ENCODE data around the gene CARD14.

CARD14 gene

DNA sequence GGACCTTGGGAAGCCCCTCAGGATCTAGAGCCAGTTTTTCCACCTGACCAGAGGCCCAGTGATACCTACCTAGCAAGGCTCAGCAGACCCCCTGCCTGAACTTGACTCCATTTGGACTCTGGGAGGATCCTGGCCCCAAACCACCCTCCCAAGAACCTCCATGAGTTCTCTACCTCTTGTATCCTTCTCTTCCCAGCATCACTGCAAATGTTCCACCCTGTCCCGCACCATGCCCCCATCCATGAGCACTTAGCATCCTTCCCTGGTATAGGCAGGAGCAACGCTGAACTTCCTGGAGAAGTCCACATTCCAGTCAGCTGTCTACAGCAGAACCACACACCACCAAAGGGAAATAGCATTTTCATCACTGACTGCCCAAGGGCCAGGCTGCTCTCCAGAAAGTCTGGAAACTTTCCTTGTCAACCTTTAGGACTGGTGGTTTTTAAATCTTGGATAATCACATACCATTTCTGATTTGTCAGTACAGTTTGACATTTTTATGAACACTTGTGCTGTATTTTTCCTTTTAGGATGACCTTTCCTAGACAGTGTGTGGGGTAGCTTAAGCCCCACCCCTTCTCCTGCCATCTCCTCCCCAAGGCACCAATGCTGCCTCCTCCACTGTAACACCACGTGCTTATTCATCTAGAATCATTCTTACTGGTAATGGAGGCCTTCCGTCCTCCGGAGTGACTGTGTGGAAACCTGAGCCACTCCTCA lies 36.8 kb upstream of the CARD14 start:
- Histone ChIP-seq H3K9me2 (replicated peaks; ENCODE audit: low read depth, low read length) (no peaks in the 10 kb centered on the region), H2AFZ (ENCODE audit: low read length) (no peak overlapping the region), H3K4me1 (ENCODE audit: insufficient read depth, low read length, poor library complexity, severe bottlenecking) (no peaks in the 10 kb centered on the region), H3K9ac (ENCODE audit: low read depth, low read length, poor library complexity, severe bottlenecking) (no peak overlapping the region), H3K4me2 (ENCODE audit: low read depth, low read length, poor library complexity, severe bottlenecking) (no peak overlapping the region), H3K9me3 (ENCODE audit: insufficient read depth, low read depth, low read length) (no peaks in the 10 kb centered on the region), H3K27me3 (ENCODE audit: insufficient read depth, low read length, poor library complexity, severe bottlenecking) (no peaks in the 10 kb centered on the region), H3K36me3 (ENCODE audit: insufficient read depth, low read length) (peaks cover 52% of the 10 kb centered on the region; the same call in 1 of the 2 replicates), H3F3A (ENCODE audit: low read depth) (no peaks in the 10 kb centered on the region), H3K79me2 (ENCODE audit: insufficient read depth, low read length) (no peaks in the 10 kb centered on the region), H3K4me3 (ENCODE audit: low read length, poor library complexity, severe bottlenecking) (no peak overlapping the region), H4K20me1 (ENCODE audit: insufficient read depth, low read length, poor library complexity, severe bottlenecking) (no peaks in the 10 kb centered on the region)
- no peak for TF ChIP-seq EZH2phosphoT487 (IDR thresholded peaks at IDR 0.05; ENCODE audit: borderline replicate concordance)
- TF ChIP-seq, protein P1, sequence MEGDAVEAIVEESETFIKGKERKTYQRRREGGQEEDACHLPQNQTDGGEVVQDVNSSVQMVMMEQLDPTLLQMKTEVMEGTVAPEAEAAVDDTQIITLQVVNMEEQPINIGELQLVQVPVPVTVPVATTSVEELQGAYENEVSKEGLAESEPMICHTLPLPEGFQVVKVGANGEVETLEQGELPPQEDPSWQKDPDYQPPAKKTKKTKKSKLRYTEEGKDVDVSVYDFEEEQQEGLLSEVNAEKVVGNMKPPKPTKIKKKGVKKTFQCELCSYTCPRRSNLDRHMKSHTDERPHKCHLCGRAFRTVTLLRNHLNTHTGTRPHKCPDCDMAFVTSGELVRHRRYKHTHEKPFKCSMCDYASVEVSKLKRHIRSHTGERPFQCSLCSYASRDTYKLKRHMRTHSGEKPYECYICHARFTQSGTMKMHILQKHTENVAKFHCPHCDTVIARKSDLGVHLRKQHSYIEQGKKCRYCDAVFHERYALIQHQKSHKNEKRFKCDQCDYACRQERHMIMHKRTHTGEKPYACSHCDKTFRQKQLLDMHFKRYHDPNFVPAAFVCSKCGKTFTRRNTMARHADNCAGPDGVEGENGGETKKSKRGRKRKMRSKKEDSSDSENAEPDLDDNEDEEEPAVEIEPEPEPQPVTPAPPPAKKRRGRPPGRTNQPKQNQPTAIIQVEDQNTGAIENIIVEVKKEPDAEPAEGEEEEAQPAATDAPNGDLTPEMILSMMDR (conservative IDR thresholded peaks at IDR 0.05; ENCODE audit: low read length): no peak

DNA sequence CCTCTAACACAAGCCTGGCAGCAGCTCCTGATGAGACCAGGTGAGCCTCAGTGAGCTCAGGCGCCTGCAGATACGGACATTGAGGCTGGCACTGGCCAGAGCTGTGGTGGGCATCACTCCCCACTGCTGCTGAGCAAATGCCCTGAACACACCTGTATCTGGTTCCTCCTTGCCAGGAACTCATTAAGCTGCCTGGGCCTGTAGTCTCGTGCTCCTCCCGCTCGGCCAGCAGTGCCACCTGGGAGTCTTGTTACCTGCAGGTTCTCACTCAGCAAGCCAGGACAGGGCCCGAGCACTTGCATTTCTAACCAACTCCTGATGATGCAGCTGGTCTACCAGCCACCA lies 36.2 kb upstream of the CARD14 start:
- H3K36me3 ChIP-seq (ENCODE audit: insufficient read depth, low read length): peaks cover 57% of the 10 kb centered on the region; the same call in 1 of the 2 replicates

DNA sequence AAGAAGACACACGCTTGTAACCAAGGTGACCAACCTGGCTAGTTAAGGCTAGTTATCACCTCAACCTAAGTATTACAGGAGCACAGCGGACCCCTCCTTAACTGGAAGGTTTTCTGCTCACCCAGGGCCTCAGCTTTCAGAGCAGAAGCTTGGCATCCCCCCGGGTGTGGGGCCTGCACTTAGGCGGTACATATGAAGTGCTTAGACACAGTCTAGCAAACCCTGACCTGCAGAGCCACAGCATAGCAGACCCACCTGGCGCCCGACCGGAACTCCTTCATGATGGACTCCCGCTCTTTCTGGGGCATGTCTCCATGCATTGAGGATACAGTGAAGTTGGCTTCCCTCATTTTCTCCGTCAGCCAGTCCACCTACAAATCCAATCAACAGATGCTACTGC lies 32.7 kb upstream of the CARD14 start:
- Histone ChIP-seq H3K9me2 (replicated peaks; ENCODE audit: low read depth, low read length) (no peaks in the 10 kb centered on the region), H3F3A (ENCODE audit: low read depth) (no peaks in the 10 kb centered on the region), H3K9me3 (ENCODE audit: insufficient read depth, low read depth, low read length) (no peaks in the 10 kb centered on the region), H3K9ac (ENCODE audit: low read depth, low read length, poor library complexity, severe bottlenecking) (no peak overlapping the region), H2AFZ (ENCODE audit: low read length) (no peak overlapping the region), H3K27me3 (ENCODE audit: insufficient read depth, low read length, poor library complexity, severe bottlenecking) (no peaks in the 10 kb centered on the region), H3K4me3 (ENCODE audit: low read length, poor library complexity, severe bottlenecking) (no peak overlapping the region), H3K4me1 (ENCODE audit: insufficient read depth, low read length, poor library complexity, severe bottlenecking) (peaks cover 7% of the 10 kb centered on the region), H4K20me1 (ENCODE audit: insufficient read depth, low read length, poor library complexity, severe bottlenecking) (peaks cover 14% of the 10 kb centered on the region), H3K36me3 (ENCODE audit: insufficient read depth, low read length) (peaks cover 90% of the 10 kb centered on the region), H3K4me2 (ENCODE audit: low read depth, low read length, poor library complexity, severe bottlenecking) (no peak overlapping the region), H3K79me2 (ENCODE audit: insufficient read depth, low read length) (peaks cover 16% of the 10 kb centered on the region)
- no peak for TF ChIP-seq EZH2phosphoT487 (IDR thresholded peaks at IDR 0.05; ENCODE audit: borderline replicate concordance)
- TF ChIP-seq, protein P1 (conservative IDR thresholded peaks at IDR 0.05; ENCODE audit: low read length): no peak

More for the DNA sequence above, 36.2 kb upstream of the CARD14 start:
- Histone ChIP-seq H3F3A (ENCODE audit: low read depth) (no peaks in the 10 kb centered on the region), H3K79me2 (ENCODE audit: insufficient read depth, low read length) (no peaks in the 10 kb centered on the region), H2AFZ (ENCODE audit: low read length) (no peak overlapping the region), H3K9me3 (ENCODE audit: insufficient read depth, low read depth, low read length) (no peaks in the 10 kb centered on the region), H3K9ac (ENCODE audit: low read depth, low read length, poor library complexity, severe bottlenecking) (no peak overlapping the region), H4K20me1 (ENCODE audit: insufficient read depth, low read length, poor library complexity, severe bottlenecking) (no peaks in the 10 kb centered on the region), H3K4me2 (ENCODE audit: low read depth, low read length, poor library complexity, severe bottlenecking) (no peak overlapping the region), H3K4me1 (ENCODE audit: insufficient read depth, low read length, poor library complexity, severe bottlenecking) (no peaks in the 10 kb centered on the region), H3K4me3 (ENCODE audit: low read length, poor library complexity, severe bottlenecking) (no peak overlapping the region), H3K9me2 (replicated peaks; ENCODE audit: low read depth, low read length) (no peaks in the 10 kb centered on the region), H3K27me3 (ENCODE audit: insufficient read depth, low read length, poor library complexity, severe bottlenecking) (no peaks in the 10 kb centered on the region)
- TF ChIP-seq, protein P1 (conservative IDR thresholded peaks at IDR 0.05; ENCODE audit: low read length): no peak
- no peak for TF ChIP-seq EZH2phosphoT487 (IDR thresholded peaks at IDR 0.05; ENCODE audit: borderline replicate concordance)
